Thyroid gland (tissue), 4 donors: ENCODE results near the gene SVIL. TPM values are rescaled to one million over a fixed set of nuclear protein-coding genes. Genes with fewer than 3 reads are reported as not detected.
"Not testable (repeated sequence)": the region's sequence is repeated elsewhere in the genome, so short reads cannot be mapped to it uniquely, and the experiment has no call there.

ENCODE experiments used
- DNase-seq, 2 donors: peaks; one replicate each; pipeline ENCODE4 v3.0.0-alpha.2; 2019
- H3K27ac ChIP-seq, 3 donors: fragments of 200-600 bp; sonication (generic); 1 replicate in 2 of 3; 2 replicates in 1 of 3; pipeline ENCODE4 v1.5.1; 2016 to 2019; ENCODE audit warnings: mild to moderate bottlenecking in 1 of 3, moderate library complexity in 1 of 3
- H3K27me3 ChIP-seq: fragments of 200-600 bp; sonication (generic); one replicate; pipeline ENCODE4 v1.5.1; 2019
- H3K36me3 ChIP-seq, 2 donors: fragments of 200-600 bp; sonication (generic); one replicate each; pipeline ENCODE4 v1.5.1; 2016 to 2019
- H3K4me1 ChIP-seq, 2 donors: fragments of 200-600 bp; sonication (generic); one replicate each; pipeline ENCODE4 v1.5.1; 2017 to 2019
- H3K4me3 ChIP-seq, 3 donors: fragments of 200-600 bp; sonication (generic); replicated peaks in 1 of 3; 1 replicate in 2 of 3; 2 replicates in 1 of 3; pipeline ENCODE4 v1.5.1; 2016; ENCODE audit warnings: mild to moderate bottlenecking in 1 of 3
- H3K9me3 ChIP-seq: fragments of 200-600 bp; sonication (generic); one replicate; pipeline ENCODE4 v1.5.1; 2017
- CTCF ChIP-seq, 6 experiments: fragments of 200-600 bp in 3 of 6; fragments of 450-650 bp in 3 of 6; sonication (generic) in 3 of 6; IDR thresholded peaks; one replicate each; pipeline ENCODE4 v1.5.1; 2016 to 2019; ENCODE audit warnings: antibody characterized with exemption in 6 of 6, mild to moderate bottlenecking in 2 of 6, inconsistent platforms in 1 of 6, moderate library complexity in 1 of 6
- POLR2A ChIP-seq, 2 donors: fragments of 450-650 bp; IDR thresholded peaks; one replicate each; pipeline ENCODE4 v1.6.1; 2017; ENCODE audit warnings: antibody characterized with exemption in 2 of 2, mild to moderate bottlenecking in 2 of 2, moderate library complexity in 1 of 2
- WGBS, 2 donors: methylation state at CpG; one replicate each; pipeline ENCODE4 v1.1.5; 2017; 5-methylcytosine and 5-hydroxymethylcytosine counted together
- intact Hi-C: fragments of 100-400 bp; cut with DNase I; formaldehyde crosslinking; loops from one replicate; pipeline ENCODE4 v1.15.1; 2023
- total RNA-seq, 4 donors: library from RNA; depleted of rRNA; stranded (reverse); fragments of >200 nt; gene quantifications; one replicate each; pipeline ENCODE4 v1.2.3, GENCODE V29; 2016

The SVIL gene
- total RNA-seq, 4 donors from 2014 or later = 59.9 to 211 (median 134) TPM

DNA sequence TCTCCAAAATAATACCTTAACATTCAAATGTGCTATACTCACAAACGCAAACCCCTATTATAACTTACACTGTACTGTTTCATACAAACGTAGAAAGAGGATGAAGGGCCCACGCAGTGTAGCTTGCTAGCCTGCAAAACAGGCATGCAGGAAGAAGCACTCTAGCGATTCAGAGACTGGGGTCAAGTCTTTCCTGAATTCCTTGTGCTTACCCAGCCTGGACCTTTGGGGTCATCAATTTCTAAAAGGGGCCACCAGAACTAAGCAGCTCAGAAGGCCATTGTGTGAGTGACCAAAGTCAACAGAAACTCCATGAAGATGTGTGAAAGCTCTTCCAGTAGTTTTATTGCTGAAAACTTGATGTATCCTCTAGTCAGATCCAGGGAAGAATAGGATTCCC, 111.9 kb downstream of the SVIL start:
- no peaks in the 10 kb centered on the region for H3K4me1 ChIP-seq

DNA sequence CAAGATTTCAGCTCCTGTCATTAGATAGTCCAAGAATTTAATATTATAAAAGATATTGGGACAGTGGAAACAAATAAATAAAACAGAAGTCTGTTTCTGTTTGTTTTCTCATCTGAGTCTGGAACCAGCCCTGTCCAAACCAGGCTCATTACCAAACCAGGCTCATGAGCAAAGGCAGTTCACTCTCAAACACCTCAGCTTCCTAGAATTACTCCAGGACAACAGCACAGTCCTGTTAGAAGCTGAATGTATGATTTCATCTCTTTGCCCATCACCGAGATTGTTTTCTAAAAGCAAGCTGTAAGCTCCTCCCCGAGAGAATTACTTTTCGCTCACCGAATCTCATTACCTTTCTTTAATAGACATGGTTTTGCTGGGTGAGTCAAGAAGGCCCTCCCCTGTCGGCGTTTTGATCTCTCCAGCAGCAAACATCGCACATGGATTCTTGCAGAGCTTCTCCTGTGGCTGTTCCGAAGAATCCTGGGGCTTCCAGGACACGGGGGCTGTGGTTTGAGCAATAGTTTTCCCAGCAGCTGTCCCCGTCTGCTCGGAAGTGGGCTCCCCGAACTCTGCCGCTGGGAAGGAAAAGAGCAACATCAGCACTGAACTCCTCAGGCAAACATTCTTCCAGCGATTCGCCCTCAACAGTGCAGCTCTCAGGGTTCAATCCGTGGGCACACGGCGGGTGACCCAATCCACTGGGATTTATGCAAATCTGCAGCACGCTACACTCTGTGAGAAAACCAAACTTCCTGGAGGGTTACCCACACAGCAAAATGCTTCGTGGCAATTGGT, 112.5 kb downstream of the SVIL start:
- H3K27ac ChIP-seq = peak overlapping the region in 1 of 3 donors; percentile 40
- H3K36me3 ChIP-seq = peaks cover 7 to 52% of the 10 kb centered on the region in 2 donors
- no peak for DNase-seq
- WGBS, 2 donors = 70 to 72% methylated on average over 19 to 20 of the region's 20 CpGs
- H3K9me3 ChIP-seq = no peaks in the 10 kb centered on the region
- no peaks in the 10 kb centered on the region for H3K27me3 ChIP-seq
- H3K4me1 ChIP-seq = no peaks in the 10 kb centered on the region
- intact Hi-C loops = no loop called here
- TF ChIP-seq POLR2A (IDR thresholded peaks at IDR 0.05) (no peak), CTCF (IDR thresholded peaks at IDR 0.05) (no peak)
- no peak overlapping the region for H3K4me3 ChIP-seq

More for the DNA sequence above, 111.9 kb downstream of the SVIL start:
- no peaks in the 10 kb centered on the region for H3K9me3 ChIP-seq
- TF ChIP-seq POLR2A (IDR thresholded peaks at IDR 0.05) (no peak), CTCF (IDR thresholded peaks at IDR 0.05) (no peak)
- no peaks in the 10 kb centered on the region for H3K27me3 ChIP-seq
- H3K36me3 ChIP-seq = peaks cover 7 to 54% of the 10 kb centered on the region in 2 donors
- no peak overlapping the region for H3K4me3 ChIP-seq
- intact Hi-C loops = no loop called here
- H3K27ac ChIP-seq = no peak overlapping the region
- WGBS, 2 donors = 44 to 71% methylated on average over 4 of the region's 4 CpGs
- DNase-seq = no peak

DNA sequence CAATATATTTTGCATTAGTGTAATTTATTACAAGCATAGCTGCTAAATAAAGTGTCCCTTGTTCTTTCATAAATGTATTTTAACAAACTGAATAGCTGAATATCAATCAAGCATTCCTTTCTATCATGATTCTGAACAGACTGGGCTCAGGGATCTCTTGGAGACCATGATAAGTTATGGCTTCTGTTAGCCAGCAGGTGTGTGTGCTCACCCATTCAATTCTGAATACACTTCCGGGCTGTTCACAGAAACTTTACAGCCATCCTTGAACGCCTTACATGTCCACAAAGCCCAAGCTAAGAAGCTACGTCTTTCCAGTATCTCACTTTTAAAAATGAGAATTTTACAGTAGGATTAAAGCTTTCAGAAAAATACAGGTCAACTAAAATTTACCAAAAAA, 115.1 kb downstream of the SVIL start:
- no peak for DNase-seq
- no peak overlapping the region for H3K4me3 ChIP-seq
- H3K27ac ChIP-seq = no peak overlapping the region
- H3K36me3 ChIP-seq = peaks cover 7 to 46% of the 10 kb centered on the region in 2 donors
- no peaks in the 10 kb centered on the region for H3K9me3 ChIP-seq
- no peak for TF ChIP-seq POLR2A (IDR thresholded peaks at IDR 0.05)
- no peak for TF ChIP-seq CTCF (IDR thresholded peaks at IDR 0.05)
- no peaks in the 10 kb centered on the region for H3K4me1 ChIP-seq
- intact Hi-C loops = no loop called here
- no peaks in the 10 kb centered on the region for H3K27me3 ChIP-seq
- 92 to 93% methylated on average over 3 of the region's 3 CpGs for WGBS, 2 donors

- no peaks in the 10 kb centered on the region for H3K9me3 ChIP-seq
- H3K4me3 ChIP-seq = no peak overlapping the region
- TF ChIP-seq CTCF (IDR thresholded peaks at IDR 0.05) = peak in 4 of 6 experiments; percentile 8 to 40 (median 23)
- TF ChIP-seq POLR2A (IDR thresholded peaks at IDR 0.05) = no peak
- intact Hi-C loops = no loop called here
- DNase-seq = peak; percentile 25 to 28
- H3K4me1 ChIP-seq = no peaks in the 10 kb centered on the region
- peaks cover 0 to 26% of the 10 kb centered on the region in 2 donors for H3K36me3 ChIP-seq
- 83 to 84% methylated on average over 8 of the region's 8 CpGs for WGBS, 2 donors
- no peak overlapping the region for H3K27ac ChIP-seq
- no peaks in the 10 kb centered on the region for H3K27me3 ChIP-seq
Measured at GRCh38 chr10:29517352-29517923, 117.3 kb downstream of the SVIL start.

DNA sequence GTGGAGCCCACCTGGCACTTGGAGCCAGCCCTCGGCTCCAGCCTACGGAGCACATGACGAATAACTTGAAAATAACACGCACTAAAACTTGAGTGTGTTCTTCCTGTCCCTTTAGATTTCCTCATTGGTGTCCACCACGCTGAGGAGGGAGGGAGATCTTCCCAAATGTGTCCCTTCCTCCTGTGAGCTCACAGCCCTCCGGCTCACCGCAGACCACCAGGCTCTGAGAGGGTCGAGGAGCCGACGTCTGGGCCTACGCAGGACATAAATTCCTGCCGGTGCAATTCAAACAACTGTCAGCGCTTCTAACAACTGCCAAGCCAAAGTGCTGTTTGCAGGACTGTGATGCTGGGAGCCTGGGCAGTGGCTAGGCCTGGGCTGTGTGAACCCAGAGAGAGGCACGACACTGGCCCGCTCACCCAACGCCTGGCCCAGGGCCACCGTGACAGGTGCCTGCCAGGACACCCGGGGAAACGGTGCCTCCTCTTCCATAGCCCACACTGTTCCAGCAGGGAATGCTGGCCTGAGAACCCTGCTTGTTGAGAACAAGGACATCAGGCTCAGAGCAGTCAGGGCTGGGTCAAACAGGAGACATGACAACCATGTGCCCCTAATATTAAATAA, 118.3 kb downstream of the SVIL start:
- H3K4me3 ChIP-seq, H3K4me1 ChIP-seq, intact Hi-C loops, H3K9me3 ChIP-seq, H3K27me3 ChIP-seq, H3K27ac ChIP-seq: not testable (repeated sequence)
- peaks cover 0 to 28% of the 10 kb centered on the region in 2 donors for H3K36me3 ChIP-seq
- DNase-seq = peak in 1 of 2 donors; percentile 18
- 53 to 84% methylated on average over 11 to 13 of the region's 19 CpGs for WGBS, 2 donors

- intact Hi-C loops, H3K9me3 ChIP-seq, H3K27ac ChIP-seq, H3K4me1 ChIP-seq, H3K27me3 ChIP-seq, DNase-seq, H3K4me3 ChIP-seq: not testable (repeated sequence)
- peaks cover 0 to 29% of the 10 kb centered on the region in 2 donors for H3K36me3 ChIP-seq
- WGBS, 2 donors = 83 to 89% methylated on average over 12 of the region's 12 CpGs
Measured at GRCh38 chr10:29515879-29516278, 118.9 kb downstream of the SVIL start.

GRCh38 chr10:29515104-29515503, 119.7 kb downstream of the SVIL start:
- DNase-seq, H3K27me3 ChIP-seq, H3K4me3 ChIP-seq, intact Hi-C loops, H3K4me1 ChIP-seq, H3K9me3 ChIP-seq, H3K27ac ChIP-seq: not testable (repeated sequence)
- 70 to 80% methylated on average over 4 of the region's 4 CpGs for WGBS, 2 donors
- peaks cover 0 to 29% of the 10 kb centered on the region in 2 donors for H3K36me3 ChIP-seq
